ENCODE data around the gene ACP2.

The ACP2 gene

DNA sequence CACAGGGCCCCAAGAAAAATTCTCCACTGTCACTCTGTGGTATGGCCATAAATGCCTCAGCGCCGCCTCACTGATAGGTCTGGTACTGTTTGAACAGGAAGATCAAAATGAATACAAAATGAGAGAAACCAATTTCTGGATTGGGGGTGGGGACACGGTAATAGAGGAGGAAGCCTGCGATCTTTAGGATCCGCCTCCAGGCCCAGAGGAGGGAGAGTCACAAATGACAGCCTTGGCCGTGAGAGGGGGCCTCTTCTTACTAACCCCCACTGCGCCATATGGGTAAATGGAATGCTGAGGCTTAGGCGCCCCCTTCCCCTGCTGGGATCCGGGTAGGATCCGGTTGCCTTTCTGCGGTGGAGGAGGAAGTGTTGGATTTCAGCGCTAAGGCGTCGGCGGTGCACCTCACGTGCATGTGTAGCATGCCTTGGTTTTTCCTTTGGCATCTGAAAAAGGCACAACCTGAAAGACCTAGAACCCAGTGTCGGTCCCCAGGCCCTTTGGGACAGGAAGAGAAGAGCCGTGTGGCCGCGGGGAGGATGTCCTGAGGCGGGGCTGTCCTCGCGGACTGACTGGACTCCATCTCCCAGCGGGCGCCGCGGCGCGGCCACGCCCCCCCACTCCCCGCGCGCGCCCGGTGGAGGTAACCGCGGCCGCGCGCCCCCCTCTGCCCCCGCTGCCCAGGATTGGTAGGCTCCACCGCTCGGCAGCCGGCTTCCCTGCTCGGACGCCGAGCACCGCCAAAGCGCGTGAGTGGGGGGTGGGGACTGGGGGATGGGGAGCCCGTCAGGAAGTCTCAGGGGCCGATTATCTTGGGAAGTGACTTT, 20.6 kb upstream of the ACP2 start:
- Histone ChIP-seq H3K27me3 (ENCODE audit: control insufficient read depth in 5 of 5, insufficient read depth in 4 of 5, low read length in 5 of 5) (no peaks in the 10 kb centered on the region), H3K9ac (ENCODE audit: low read length in 5 of 5) (peak overlapping the region in 4 of 5 donors; percentile 49 to 74 (median 63)), H3K27ac (ENCODE audit: low read depth, low read length) (peak overlapping the region; percentile 81), H3K36me3 (ENCODE audit: control insufficient read depth in 5 of 5, insufficient read depth in 5 of 5, low read length in 5 of 5) (peaks cover 0 to 26% (median 18%) of the 10 kb centered on the region in 5 donors), H3K9me3 (ENCODE audit: control insufficient read depth in 5 of 5, low read length in 5 of 5) (no peaks in the 10 kb centered on the region), H3K4me3 (ENCODE audit: low read depth in 1 of 5, low read length in 5 of 5) (peak overlapping the region; percentile 77 to 90 (median 81)), H3K4me1 (ENCODE audit: control insufficient read depth in 5 of 5, insufficient read depth in 5 of 5, low read length in 5 of 5) (peaks cover 4 to 51% (median 45%) of the 10 kb centered on the region in 5 donors)

DNA sequence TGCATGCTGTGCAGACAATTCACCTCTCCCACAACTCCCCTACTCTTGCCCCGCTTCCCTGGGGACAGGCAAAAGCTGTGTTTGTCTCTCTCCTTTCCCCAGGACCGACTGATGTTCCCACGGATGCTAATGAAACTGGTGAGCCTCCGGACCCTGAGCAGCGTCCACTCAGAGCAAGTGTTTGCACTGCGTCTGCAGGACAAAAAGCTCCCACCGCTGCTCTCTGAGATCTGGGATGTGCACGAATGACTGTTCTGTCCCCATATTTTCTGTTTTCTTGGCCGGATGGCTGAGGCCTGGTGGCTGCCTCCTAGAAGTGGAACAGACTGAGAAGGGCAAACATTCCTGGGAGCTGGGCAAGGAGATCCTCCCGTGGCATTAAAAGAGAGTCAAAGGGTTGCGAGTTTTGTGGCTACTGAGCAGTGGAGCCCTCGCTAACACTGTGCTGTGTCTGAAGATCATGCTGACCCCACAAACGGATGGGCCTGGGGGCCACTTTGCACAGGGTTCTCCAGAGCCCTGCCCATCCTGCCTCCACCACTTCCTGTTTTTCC, 19.9 kb upstream of the ACP2 start:
- peak overlapping the region in 2 of 5 donors; percentile 9 to 62 for H3K9ac ChIP-seq (ENCODE audit: low read length in 5 of 5)
- H3K4me1 ChIP-seq (ENCODE audit: control insufficient read depth in 5 of 5, insufficient read depth in 5 of 5, low read length in 5 of 5), result peaks cover 7 to 54% (median 50%) of the 10 kb centered on the region in 5 donors
- no peaks in the 10 kb centered on the region for H3K27me3 ChIP-seq (ENCODE audit: control insufficient read depth in 5 of 5, insufficient read depth in 4 of 5, low read length in 5 of 5)
- H3K27ac ChIP-seq (ENCODE audit: low read depth, low read length), result peak overlapping the region; percentile 81
- peak overlapping the region in 3 of 5 donors; percentile 77 to 90 (median 79) for H3K4me3 ChIP-seq (ENCODE audit: low read depth in 1 of 5, low read length in 5 of 5)
- peaks cover 0 to 30% (median 21%) of the 10 kb centered on the region in 5 donors for H3K36me3 ChIP-seq (ENCODE audit: control insufficient read depth in 5 of 5, insufficient read depth in 5 of 5, low read length in 5 of 5)
- no peaks in the 10 kb centered on the region for H3K9me3 ChIP-seq (ENCODE audit: control insufficient read depth in 5 of 5, low read length in 5 of 5)

DNA sequence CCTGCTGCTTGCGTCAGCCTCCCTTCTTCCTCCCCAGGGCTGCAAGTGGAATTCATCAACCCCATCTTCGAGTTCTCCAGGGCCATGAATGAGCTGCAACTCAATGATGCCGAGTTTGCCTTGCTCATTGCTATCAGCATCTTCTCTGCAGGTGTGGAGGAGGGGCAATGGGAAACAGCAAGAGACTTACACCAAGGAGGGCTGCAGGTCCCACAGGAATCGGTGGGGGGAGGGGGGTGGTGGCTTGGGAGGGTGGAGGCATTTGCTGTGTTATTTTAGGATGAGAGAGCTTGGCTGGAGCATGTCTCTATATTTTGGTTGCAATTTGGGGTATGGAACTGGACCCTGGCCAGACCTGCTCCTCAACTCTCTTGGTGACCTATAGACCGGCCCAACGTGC, 19.3 kb upstream of the ACP2 start:
- H3K9ac ChIP-seq (ENCODE audit: low read length in 5 of 5), result no peak overlapping the region
- H3K9me3 ChIP-seq (ENCODE audit: control insufficient read depth in 5 of 5, low read length in 5 of 5), result no peaks in the 10 kb centered on the region
- H3K36me3 ChIP-seq (ENCODE audit: control insufficient read depth in 5 of 5, insufficient read depth in 5 of 5, low read length in 5 of 5), result peaks cover 0 to 30% (median 23%) of the 10 kb centered on the region in 5 donors
- no peaks in the 10 kb centered on the region for H3K27me3 ChIP-seq (ENCODE audit: control insufficient read depth in 5 of 5, insufficient read depth in 4 of 5, low read length in 5 of 5)
- peaks cover 7 to 58% (median 53%) of the 10 kb centered on the region in 5 donors for H3K4me1 ChIP-seq (ENCODE audit: control insufficient read depth in 5 of 5, insufficient read depth in 5 of 5, low read length in 5 of 5)
- H3K4me3 ChIP-seq (ENCODE audit: low read depth in 1 of 5, low read length in 5 of 5), result no peak overlapping the region
- H3K27ac ChIP-seq (ENCODE audit: low read depth, low read length), result no peak overlapping the region

DNA sequence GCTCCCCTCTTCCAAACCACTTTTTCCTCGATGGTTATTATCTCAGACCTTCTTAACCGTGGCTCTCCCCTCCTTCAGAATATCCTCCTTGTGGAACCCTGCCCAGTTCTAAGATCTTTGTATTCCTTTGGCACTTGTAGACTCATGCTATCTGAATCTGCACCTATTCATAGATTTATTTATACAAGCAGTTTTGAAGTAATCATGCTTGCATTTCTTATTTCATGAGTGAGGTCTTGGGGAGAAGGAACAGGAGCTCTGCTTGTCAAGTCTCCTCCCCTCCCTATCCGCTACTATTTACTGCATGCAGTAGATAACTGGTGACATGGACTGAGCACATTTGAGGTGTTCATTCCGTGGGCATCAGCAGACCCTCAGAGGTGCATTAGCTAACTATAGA, 15.9 kb upstream of the ACP2 start:
- no peaks in the 10 kb centered on the region for H3K9me3 ChIP-seq (ENCODE audit: control insufficient read depth in 5 of 5, low read length in 5 of 5)
- peaks cover 12 to 61% (median 58%) of the 10 kb centered on the region in 5 donors for H3K4me1 ChIP-seq (ENCODE audit: control insufficient read depth in 5 of 5, insufficient read depth in 5 of 5, low read length in 5 of 5)
- no peak overlapping the region for H3K4me3 ChIP-seq (ENCODE audit: low read depth in 1 of 5, low read length in 5 of 5)
- peaks cover 0 to 47% (median 37%) of the 10 kb centered on the region in 5 donors for H3K36me3 ChIP-seq (ENCODE audit: control insufficient read depth in 5 of 5, insufficient read depth in 5 of 5, low read length in 5 of 5)
- H3K9ac ChIP-seq (ENCODE audit: low read length in 5 of 5), result no peak overlapping the region
- peak overlapping the region; percentile 23 for H3K27ac ChIP-seq (ENCODE audit: low read depth, low read length)
- no peaks in the 10 kb centered on the region for H3K27me3 ChIP-seq (ENCODE audit: control insufficient read depth in 5 of 5, insufficient read depth in 4 of 5, low read length in 5 of 5)

DNA sequence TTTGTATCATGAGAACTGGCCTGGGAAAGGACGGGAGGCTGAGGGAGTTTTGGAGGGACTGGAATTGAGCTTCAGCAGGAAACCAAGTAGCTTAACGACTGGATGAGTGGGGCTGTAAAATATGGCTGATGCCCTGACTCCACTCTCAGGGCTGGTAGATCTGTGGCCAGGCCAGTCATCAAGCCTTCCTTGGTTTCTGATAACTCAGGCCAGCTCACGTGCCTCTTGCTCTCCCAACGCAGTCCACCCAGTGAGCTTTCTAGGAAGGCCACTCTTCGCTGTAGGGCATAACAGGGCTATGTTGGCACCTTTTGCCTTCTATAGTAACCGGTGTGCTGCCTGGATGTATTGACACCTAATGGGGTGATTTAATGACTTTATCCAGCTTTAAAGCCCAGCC, 15.5 kb upstream of the ACP2 start:
- peaks cover 0 to 47% (median 37%) of the 10 kb centered on the region in 5 donors for H3K36me3 ChIP-seq (ENCODE audit: control insufficient read depth in 5 of 5, insufficient read depth in 5 of 5, low read length in 5 of 5)
- peak overlapping the region in 1 of 5 donors; percentile 15 for H3K9ac ChIP-seq (ENCODE audit: low read length in 5 of 5)
- H3K9me3 ChIP-seq (ENCODE audit: control insufficient read depth in 5 of 5, low read length in 5 of 5), result no peaks in the 10 kb centered on the region
- no peaks in the 10 kb centered on the region for H3K27me3 ChIP-seq (ENCODE audit: control insufficient read depth in 5 of 5, insufficient read depth in 4 of 5, low read length in 5 of 5)
- H3K27ac ChIP-seq (ENCODE audit: low read depth, low read length), result peak overlapping the region; percentile 23
- H3K4me1 ChIP-seq (ENCODE audit: control insufficient read depth in 5 of 5, insufficient read depth in 5 of 5, low read length in 5 of 5), result peaks cover 11 to 62% (median 59%) of the 10 kb centered on the region in 5 donors
- H3K4me3 ChIP-seq (ENCODE audit: low read depth in 1 of 5, low read length in 5 of 5), result no peak overlapping the region

DNA sequence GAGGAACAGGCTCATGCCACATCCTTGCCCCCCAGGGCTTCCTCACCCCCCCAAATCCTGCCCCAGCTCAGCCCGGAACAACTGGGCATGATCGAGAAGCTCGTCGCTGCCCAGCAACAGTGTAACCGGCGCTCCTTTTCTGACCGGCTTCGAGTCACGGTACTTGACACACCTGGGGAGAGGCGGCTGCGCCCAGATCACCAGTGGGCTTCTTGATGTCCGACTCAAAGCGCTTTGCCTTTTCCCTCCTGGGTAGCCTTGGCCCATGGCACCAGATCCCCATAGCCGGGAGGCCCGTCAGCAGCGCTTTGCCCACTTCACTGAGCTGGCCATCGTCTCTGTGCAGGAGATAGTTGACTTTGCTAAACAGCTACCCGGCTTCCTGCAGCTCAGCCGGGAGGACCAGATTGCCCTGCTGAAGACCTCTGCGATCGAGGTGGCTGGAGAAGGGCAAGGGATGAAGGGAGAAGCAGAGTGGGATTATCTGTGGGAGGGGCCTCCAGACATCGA, 12.7 kb upstream of the ACP2 start:
- Histone ChIP-seq H3K9me3 (ENCODE audit: control insufficient read depth in 5 of 5, low read length in 5 of 5) (no peaks in the 10 kb centered on the region), H3K4me1 (ENCODE audit: control insufficient read depth in 5 of 5, insufficient read depth in 5 of 5, low read length in 5 of 5) (peaks cover 21 to 77% (median 71%) of the 10 kb centered on the region in 5 donors), H3K27ac (ENCODE audit: low read depth, low read length) (no peak overlapping the region), H3K4me3 (ENCODE audit: low read depth in 1 of 5, low read length in 5 of 5) (peak overlapping the region in 3 of 5 donors; percentile 1 to 12 (median 3)), H3K27me3 (ENCODE audit: control insufficient read depth in 5 of 5, insufficient read depth in 4 of 5, low read length in 5 of 5) (no peaks in the 10 kb centered on the region), H3K9ac (ENCODE audit: low read length in 5 of 5) (peak overlapping the region in 2 of 5 donors; percentile 10 to 35), H3K36me3 (ENCODE audit: control insufficient read depth in 5 of 5, insufficient read depth in 5 of 5, low read length in 5 of 5) (peaks cover 0 to 34% (median 27%) of the 10 kb centered on the region in 5 donors)

DNA sequence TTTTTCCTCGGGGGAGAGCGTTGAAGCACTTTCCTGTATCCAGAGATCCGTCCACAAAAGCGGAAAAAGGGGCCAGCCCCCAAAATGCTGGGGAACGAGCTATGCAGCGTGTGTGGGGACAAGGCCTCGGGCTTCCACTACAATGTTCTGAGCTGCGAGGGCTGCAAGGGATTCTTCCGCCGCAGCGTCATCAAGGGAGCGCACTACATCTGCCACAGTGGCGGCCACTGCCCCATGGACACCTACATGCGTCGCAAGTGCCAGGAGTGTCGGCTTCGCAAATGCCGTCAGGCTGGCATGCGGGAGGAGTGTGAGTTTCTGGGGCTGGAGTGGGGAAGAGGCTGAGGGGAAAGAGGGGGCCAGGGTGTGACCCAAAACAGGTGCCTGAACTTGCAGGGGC, 11.8 kb upstream of the ACP2 start:
- H3K4me3 ChIP-seq (ENCODE audit: low read depth in 1 of 5, low read length in 5 of 5), result peak overlapping the region in 3 of 5 donors; percentile 19 to 76 (median 29)
- H3K27ac ChIP-seq (ENCODE audit: low read depth, low read length), result peak overlapping the region; percentile 97
- H3K27me3 ChIP-seq (ENCODE audit: control insufficient read depth in 5 of 5, insufficient read depth in 4 of 5, low read length in 5 of 5), result no peaks in the 10 kb centered on the region
- no peaks in the 10 kb centered on the region for H3K9me3 ChIP-seq (ENCODE audit: control insufficient read depth in 5 of 5, low read length in 5 of 5)
- H3K4me1 ChIP-seq (ENCODE audit: control insufficient read depth in 5 of 5, insufficient read depth in 5 of 5, low read length in 5 of 5), result peaks cover 21 to 87% (median 80%) of the 10 kb centered on the region in 5 donors
- H3K36me3 ChIP-seq (ENCODE audit: control insufficient read depth in 5 of 5, insufficient read depth in 5 of 5, low read length in 5 of 5), result peaks cover 0 to 28% (median 24%) of the 10 kb centered on the region in 5 donors
- H3K9ac ChIP-seq (ENCODE audit: low read length in 5 of 5), result peak overlapping the region in 2 of 5 donors; percentile 57 to 63

DNA sequence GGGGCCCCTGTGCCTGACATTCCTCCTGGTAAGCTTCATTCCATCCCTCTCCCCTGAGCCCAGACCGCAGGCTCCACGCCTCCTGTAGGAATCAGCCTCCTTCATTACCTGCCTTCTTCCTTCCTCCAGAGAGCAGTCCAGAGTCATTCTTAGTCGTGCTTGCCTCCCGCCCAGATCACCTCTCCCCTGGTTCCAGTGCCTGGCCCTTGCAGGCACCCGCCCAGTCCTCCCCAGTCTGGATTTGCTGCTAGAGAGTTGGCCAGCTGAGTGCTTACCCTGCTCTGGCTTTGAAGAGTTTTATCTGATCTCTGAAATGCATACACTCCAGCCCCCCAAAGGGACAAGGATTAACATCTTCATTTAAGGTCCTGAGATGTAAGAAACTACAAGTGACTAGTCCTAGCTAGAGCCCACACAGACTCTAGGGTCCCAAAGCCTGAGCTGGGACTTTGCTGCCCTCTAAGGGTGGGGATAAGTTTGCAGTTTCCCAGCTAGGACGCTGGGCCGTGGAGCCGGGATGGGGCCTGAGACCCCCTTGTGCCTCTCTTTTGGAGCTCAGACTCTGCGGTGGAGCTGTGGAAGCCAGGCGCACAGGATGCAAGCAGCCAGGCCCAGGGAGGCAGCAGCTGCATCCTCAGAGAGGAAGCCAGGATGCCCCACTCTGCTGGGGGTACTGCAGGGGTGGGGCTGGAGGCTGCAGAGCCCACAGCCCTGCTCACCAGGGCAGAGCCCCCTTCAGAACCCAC, 10.8 kb upstream of the ACP2 start:
- H3K4me3 ChIP-seq (ENCODE audit: low read depth in 1 of 5, low read length in 5 of 5), result peak overlapping the region; percentile 76 to 91 (median 79)
- no peaks in the 10 kb centered on the region for H3K27me3 ChIP-seq (ENCODE audit: control insufficient read depth in 5 of 5, insufficient read depth in 4 of 5, low read length in 5 of 5)
- peaks cover 0 to 24% (median 21%) of the 10 kb centered on the region in 5 donors for H3K36me3 ChIP-seq (ENCODE audit: control insufficient read depth in 5 of 5, insufficient read depth in 5 of 5, low read length in 5 of 5)
- peak overlapping the region; percentile 97 for H3K27ac ChIP-seq (ENCODE audit: low read depth, low read length)
- H3K9ac ChIP-seq (ENCODE audit: low read length in 5 of 5), result peak overlapping the region; percentile 38 to 84 (median 81)
- no peaks in the 10 kb centered on the region for H3K9me3 ChIP-seq (ENCODE audit: control insufficient read depth in 5 of 5, low read length in 5 of 5)
- peaks cover 29 to 92% (median 83%) of the 10 kb centered on the region in 5 donors for H3K4me1 ChIP-seq (ENCODE audit: control insufficient read depth in 5 of 5, insufficient read depth in 5 of 5, low read length in 5 of 5)

DNA sequence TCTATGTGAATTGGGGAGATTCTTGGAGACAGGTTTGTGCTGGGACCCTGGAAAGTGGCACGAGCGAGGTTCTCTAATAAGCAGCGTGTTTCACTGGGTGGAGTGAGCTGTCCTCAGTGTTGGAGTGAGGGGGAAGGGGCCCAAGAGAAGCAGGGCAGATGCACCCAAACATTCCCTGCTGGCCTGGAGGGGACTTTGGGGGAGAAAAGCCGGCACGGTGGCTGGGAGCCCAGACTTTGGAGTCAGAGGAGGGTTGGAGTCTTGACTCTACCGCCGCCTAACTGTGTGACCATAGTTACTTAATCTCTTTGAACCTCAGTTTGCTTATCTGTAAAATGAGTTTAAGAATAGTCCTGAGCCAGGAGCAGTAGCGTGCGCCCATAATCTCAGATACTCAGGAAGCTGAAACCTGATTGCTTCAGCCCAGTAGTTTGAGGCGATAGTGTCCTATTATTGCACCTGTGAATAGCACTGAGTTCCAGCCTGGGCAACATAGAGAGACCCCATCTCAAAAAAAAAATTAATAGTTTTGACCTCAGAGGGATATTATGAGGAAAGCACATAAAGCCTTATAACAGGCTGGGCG, 9.8 kb upstream of the ACP2 start:
- H3K9me3 ChIP-seq (ENCODE audit: control insufficient read depth in 5 of 5, low read length in 5 of 5), result no peaks in the 10 kb centered on the region
- H3K27me3 ChIP-seq (ENCODE audit: control insufficient read depth in 5 of 5, insufficient read depth in 4 of 5, low read length in 5 of 5), result no peaks in the 10 kb centered on the region
- peak overlapping the region; percentile 74 to 84 (median 82) for H3K9ac ChIP-seq (ENCODE audit: low read length in 5 of 5)
- peaks cover 0 to 17% (median 15%) of the 10 kb centered on the region in 5 donors for H3K36me3 ChIP-seq (ENCODE audit: control insufficient read depth in 5 of 5, insufficient read depth in 5 of 5, low read length in 5 of 5)
- H3K27ac ChIP-seq (ENCODE audit: low read depth, low read length), result peak overlapping the region; percentile 97
- peaks cover 27 to 94% (median 86%) of the 10 kb centered on the region in 5 donors for H3K4me1 ChIP-seq (ENCODE audit: control insufficient read depth in 5 of 5, insufficient read depth in 5 of 5, low read length in 5 of 5)
- H3K4me3 ChIP-seq (ENCODE audit: low read depth in 1 of 5, low read length in 5 of 5), result peak overlapping the region; percentile 76 to 91 (median 79)
